Measurements from ENCODE around the gene NHERF2.

NHERF2 gene

DNA sequence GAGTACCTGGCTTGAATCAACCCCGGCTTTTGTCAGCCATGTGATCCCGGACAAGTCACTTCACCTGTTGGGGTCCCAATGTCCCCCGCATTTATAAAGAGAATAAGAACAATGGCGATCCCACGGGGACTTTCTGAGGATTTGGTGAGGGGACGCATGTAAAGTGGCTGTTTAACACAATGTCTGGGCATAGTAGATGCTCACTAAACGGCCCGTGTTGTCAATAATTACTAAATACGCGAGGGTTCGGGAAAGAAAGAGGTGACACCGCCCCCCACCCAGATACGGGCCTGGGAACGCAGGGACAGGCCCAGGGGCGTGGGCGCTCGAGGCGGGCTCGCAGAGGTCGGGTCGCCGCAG, 35.1 kb upstream of the NHERF2 start:
- TF ChIP-seq, protein P1, sequence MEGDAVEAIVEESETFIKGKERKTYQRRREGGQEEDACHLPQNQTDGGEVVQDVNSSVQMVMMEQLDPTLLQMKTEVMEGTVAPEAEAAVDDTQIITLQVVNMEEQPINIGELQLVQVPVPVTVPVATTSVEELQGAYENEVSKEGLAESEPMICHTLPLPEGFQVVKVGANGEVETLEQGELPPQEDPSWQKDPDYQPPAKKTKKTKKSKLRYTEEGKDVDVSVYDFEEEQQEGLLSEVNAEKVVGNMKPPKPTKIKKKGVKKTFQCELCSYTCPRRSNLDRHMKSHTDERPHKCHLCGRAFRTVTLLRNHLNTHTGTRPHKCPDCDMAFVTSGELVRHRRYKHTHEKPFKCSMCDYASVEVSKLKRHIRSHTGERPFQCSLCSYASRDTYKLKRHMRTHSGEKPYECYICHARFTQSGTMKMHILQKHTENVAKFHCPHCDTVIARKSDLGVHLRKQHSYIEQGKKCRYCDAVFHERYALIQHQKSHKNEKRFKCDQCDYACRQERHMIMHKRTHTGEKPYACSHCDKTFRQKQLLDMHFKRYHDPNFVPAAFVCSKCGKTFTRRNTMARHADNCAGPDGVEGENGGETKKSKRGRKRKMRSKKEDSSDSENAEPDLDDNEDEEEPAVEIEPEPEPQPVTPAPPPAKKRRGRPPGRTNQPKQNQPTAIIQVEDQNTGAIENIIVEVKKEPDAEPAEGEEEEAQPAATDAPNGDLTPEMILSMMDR (conservative IDR thresholded peaks at IDR 0.05; ENCODE audit: low read length) = no peak
- H3K4me3 ChIP-seq (ENCODE audit: low read length) = peak overlapping the region; percentile 44
- no peak for DNase-seq (ENCODE audit: low read depth)

DNA sequence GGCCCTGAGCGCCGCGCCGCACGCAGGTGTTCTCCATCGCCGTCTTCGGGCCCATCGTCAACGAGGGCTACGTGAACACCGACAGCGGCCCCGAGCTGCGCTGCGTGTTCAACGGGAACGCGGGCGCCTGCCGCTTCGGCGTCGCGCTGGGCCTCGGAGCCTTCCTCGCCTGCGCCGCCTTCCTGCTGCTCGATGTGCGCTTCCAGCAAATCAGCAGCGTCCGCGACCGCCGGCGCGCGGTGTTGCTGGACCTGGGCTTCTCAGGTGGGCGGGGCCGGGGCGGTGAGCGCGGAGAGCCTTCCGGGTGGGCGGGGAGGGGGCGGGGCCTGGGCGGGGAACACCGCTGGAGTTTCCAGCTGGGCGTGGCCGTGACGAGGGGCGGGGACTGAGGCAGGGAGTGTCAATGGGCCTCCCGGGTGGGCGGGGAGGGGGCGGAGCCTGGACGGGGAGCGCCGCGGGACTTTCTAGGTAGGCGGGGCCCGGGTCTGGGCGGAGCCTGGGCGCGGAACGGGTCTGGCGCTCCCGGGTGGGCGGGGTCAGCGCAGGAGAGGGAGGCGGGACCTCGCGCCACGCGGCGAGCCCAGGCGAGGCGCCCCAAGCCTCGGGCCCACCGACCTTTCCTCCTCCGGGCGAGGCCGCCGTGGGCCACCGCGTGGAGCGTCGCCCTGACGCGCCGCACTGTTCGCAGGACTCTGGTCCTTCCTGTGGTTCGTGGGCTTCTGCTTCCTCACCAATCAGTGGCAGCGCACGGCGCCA, 34.6 kb upstream of the NHERF2 start:
- H3K4me3 ChIP-seq (ENCODE audit: low read length) = peak overlapping the region; percentile 44
- TF ChIP-seq, protein P1 (conservative IDR thresholded peaks at IDR 0.05; ENCODE audit: low read length) = no peak
- DNase-seq (ENCODE audit: low read depth) = peak; percentile 77

DNA sequence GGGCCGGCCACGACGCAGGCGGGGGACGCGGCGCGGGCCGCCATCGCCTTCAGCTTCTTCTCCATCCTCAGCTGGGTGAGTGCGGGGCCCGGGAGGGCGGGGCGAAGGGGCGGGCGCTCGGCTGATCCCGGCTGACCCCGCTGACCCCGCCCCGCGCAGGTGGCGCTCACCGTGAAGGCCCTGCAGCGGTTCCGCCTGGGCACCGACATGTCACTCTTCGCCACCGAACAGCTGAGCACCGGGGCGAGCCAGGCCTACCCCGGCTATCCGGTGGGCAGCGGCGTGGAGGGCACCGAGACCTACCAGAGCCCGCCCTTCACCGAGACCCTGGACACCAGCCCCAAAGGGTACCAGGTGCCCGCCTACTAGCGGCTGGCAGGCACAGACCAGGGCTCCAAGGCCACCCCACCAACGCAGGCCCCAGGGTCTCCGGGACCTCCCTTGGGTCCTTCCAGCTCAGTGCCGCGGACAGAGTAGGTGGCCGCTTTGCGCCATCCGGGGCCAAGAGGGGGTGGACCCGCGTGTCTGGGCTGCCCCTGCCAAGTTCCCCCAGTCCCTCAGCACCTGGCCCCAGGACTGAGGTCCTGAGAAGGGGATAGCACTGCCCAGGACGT, 33.9 kb upstream of the NHERF2 start:
- H3K4me3 ChIP-seq (ENCODE audit: low read length) = no peak overlapping the region
- no peak for DNase-seq (ENCODE audit: low read depth)
- TF ChIP-seq, protein P1 (conservative IDR thresholded peaks at IDR 0.05; ENCODE audit: low read length) = no peak

DNA sequence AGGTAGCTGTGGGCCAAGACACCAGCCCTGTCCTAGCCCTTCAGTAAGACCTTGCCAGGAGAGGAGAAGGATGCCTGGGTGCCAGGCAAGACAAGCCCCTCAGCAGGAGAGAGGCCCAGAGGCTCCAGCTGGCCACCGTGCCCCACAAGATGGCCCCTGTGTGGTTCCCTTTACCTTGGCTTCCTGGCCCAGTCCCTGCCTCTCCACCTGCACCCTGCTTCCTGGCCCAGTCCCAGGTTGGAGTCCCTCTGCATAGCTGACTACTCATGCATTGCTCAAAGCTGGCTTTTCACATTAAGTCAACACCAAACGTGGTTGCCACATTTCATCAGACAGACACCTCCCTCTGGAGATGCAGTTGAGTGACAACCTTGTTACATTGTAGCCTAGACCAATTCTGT, 33.0 kb upstream of the NHERF2 start:
- peak; percentile 44 for DNase-seq (ENCODE audit: low read depth)
- H3K4me3 ChIP-seq (ENCODE audit: low read length) = no peak overlapping the region
- TF ChIP-seq, protein P1 (conservative IDR thresholded peaks at IDR 0.05; ENCODE audit: low read length) = no peak

DNA sequence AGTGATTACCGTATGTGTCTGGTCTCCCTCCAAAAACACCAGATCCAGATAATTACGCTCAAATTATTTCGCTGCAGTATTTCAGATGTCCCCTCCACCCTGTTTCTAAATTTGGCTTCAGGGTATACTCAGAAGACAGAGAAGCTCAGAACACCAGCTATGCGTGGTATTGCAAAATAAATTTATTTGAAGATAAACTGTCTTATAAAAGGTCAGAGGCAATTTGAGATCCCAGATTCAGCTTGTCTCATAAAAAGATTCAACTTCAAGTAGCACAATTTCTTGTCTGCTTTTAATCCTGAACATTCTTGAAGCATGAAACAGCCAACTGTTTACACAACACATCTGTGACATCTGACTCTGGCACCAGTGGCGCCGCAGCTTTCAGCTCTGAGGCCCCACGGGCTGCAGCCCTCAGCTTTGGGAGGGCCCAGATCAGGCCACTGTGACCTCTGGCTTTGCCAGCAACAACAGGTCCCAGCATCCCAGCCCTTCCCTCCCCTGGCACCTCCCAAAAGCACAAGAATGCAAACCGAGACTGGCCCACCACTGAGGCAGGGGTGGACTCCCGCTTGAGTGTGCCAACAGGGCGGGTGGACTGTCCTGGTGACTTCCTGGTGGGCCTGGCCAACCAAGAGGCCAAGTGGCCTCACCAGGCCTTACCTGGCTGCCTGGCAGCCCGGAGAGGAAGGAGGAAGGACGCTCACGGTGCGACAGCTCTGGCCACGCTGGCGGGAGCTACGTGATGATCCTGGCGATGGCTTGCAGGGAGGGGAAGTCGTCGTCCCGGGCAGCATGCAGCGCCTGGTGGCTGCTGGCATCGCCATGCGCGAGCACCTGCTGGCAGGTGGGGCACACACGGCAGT, 29.0 kb upstream of the NHERF2 start:
- DNase-seq (ENCODE audit: low read depth) = peak; percentile 84
- TF ChIP-seq, protein P1 (conservative IDR thresholded peaks at IDR 0.05; ENCODE audit: low read length) = no peak
- no peak overlapping the region for H3K4me3 ChIP-seq (ENCODE audit: low read length)

DNA sequence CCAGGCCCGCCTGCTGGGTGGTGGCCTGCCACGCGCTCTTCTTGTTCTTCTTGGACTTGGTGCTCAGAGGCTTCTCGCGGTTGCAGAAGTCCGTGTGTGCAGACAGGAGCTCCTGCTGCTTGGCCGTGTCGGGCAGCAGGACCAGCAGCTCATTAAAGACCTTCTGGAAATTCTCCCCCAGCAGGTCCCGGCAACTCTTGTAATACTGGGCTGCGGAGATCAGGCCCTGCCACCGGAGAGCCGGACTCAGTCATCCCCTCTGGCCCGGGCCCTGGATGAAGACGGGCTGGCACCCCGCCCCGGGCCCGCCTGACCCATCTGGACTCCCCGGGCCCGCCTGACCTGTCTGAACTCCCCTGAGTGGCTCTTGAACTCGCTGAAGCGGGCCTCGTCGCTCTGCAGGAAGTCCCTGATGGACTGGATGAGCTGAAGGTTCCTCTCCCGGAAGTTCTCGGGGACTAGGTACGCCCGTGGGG, 28.3 kb upstream of the NHERF2 start:
- no peak for DNase-seq (ENCODE audit: low read depth)
- no peak overlapping the region for H3K4me3 ChIP-seq (ENCODE audit: low read length)

More for the DNA sequence above, 28.3 kb upstream of the NHERF2 start:
- TF ChIP-seq, protein P1 (conservative IDR thresholded peaks at IDR 0.05; ENCODE audit: low read length) = no peak

Measured in AG10803 (cell line).